HEK293T (cell line): ENCODE measurements around the gene LRRC28.

ENCODE experiments used
- SP1 ChIP-seq: fragments of 450-650 bp; IDR thresholded peaks from 2 replicates; pipeline ENCODE4 v1.6.1; 2017
- TARDBP ChIP-seq: fragments of 450-650 bp; IDR thresholded peaks from 2 replicates; pipeline ENCODE4 v1.6.1; 2016
- TF ChIP-seq, protein P1 (sequence below): fragments of 450-650 bp; IDR thresholded peaks from 2 replicates; pipeline ENCODE4 v1.6.1; 2016

DNA sequence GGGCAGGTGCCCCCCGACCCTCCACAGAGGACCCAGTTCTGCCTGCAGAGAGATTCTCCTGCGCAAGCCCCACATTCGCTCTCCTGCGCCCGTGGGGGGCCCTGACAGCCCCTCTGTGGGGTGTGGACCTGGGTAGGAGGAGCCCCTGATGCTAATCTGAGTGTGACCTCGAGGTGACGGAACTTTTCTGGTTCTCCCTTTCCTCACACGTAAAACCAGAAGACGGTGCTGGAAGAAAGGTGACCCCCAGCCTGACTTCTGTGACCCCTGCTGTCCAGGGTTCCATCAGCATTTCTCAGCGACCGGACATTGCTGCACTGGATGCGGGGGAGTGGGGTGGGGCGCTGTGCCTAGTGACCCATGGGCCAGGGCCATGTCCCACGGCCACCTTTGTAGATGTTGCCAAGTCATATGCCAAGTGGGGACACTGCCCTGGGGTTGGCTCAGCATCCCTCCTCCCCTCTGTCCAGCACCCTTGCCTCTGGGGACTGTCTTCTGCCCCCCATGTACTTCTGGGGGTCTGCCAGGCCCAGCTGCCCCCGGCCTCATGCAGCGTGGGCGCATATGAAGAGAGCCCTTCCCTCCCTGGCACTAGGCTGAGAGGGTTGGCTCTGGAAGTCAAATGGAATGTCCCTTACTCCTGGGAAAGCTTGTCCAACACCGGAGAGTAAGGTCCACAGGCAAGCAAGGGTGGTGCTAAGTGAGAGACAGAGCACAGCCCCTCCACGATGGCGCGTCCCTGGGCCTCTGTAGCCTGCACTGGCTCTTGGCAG lies 185.4 kb downstream of the LRRC28 start:
- no peak for TF ChIP-seq SP1
- TF ChIP-seq TARDBP: no peak
- TF ChIP-seq, protein P1, sequence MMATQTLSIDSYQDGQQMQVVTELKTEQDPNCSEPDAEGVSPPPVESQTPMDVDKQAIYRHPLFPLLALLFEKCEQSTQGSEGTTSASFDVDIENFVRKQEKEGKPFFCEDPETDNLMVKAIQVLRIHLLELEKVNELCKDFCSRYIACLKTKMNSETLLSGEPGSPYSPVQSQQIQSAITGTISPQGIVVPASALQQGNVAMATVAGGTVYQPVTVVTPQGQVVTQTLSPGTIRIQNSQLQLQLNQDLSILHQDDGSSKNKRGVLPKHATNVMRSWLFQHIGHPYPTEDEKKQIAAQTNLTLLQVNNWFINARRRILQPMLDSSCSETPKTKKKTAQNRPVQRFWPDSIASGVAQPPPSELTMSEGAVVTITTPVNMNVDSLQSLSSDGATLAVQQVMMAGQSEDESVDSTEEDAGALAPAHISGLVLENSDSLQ: no peak
